ENCODE data around the gene VWA3B.
"Not testable (repeated sequence)": the region's sequence is repeated elsewhere in the genome, so short reads cannot be mapped to it uniquely, and the experiment has no call there.

The VWA3B gene

DNA sequence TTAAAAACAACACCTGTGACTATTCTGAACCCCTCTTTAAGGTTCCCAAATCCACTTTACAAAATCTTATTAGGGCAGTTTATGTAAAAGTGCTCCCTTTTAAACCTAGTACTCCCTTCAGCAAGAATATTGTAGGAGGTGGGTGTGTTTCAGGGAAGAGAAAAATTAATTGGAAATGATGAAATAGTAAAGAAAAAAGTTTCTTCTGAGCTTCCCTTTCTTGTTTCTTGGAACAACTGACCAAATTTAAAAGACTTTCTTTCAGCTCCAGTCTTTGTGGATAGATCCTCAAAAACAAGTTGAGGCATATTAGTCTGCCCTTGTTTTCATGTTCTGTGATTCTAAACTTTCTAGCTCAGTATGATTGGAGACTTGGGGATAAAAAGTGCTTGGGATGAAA lies 3.0 kb downstream of the VWA3B start:
- no peak for DNase-seq

DNA sequence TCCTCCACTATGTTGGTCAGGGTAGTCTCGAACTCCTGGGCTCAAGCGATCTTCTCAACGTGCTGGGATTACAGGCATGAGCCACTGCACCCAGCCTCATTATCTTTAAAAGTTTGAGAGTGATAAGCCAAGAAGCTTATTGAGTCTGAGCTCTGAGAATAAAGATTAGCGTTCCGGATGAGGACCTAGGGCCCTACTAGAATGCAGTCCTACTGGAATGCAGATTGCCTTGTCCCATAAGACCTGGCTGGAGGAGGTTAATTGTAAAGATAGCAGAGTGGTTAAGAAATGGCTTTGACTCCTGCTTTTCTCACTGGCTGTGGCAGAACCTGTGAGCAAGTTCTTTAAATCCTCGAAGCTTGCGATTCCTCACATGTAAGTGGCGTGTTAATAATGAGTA lies 4.0 kb downstream of the VWA3B start:
- no peak for DNase-seq

DNA sequence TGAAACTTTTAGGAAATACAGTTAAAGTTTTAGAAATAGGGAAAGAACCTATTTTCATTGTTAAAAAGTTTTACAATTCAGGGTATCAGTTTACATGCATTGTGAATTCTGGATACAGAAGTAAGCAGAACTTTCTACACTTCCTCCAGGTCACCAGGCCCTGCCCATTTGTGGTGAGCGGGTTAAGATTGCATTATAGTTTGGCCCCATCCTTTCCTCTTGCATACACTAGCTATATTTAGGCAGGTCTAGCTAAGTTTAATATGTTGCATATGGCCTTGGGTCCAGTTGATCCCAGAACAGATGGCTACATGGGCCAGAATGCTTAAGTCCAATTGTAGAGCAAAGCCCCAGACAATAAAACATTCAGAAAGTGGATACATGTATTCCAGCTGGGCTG lies 4.8 kb downstream of the VWA3B start:
- DNase-seq, result no peak

DNA sequence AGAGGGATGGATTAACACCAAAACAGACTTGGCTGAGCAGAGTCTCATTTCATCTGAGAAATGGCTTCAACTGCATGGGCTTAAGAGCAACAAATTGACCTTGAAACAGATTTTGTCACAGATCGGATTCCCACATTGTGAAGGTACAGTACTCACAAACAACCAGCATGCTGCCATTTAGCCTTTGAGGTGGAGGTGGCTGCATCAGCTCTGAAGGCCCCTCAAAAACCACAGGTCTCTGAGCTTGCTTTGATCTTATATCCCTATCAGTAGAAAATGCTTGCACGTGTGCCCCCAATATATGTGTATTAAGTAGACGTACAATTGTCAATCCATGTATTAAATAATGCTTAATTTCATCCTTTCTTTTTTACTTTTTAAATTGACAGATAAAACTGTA lies 6.2 kb downstream of the VWA3B start:
- DNase-seq, result no peak

DNA sequence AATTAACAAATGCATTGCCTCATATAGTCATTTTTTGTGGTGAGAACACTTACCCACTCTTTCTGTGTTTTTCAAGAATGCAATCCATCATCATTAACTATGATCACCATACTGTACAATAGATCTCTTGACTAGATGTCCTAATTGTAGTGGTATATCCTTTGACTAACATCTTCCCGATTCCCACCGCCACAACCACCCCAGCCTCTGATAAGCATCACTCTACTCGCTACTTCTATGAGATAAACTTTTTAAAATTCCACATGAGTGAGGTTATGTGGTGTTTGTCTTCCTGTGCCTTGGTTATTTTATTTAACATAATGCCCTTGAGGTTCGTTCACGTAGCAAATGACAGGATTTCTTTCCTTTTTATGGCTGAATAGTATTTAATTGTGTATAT lies 6.6 kb downstream of the VWA3B start:
- no peak for DNase-seq

DNA sequence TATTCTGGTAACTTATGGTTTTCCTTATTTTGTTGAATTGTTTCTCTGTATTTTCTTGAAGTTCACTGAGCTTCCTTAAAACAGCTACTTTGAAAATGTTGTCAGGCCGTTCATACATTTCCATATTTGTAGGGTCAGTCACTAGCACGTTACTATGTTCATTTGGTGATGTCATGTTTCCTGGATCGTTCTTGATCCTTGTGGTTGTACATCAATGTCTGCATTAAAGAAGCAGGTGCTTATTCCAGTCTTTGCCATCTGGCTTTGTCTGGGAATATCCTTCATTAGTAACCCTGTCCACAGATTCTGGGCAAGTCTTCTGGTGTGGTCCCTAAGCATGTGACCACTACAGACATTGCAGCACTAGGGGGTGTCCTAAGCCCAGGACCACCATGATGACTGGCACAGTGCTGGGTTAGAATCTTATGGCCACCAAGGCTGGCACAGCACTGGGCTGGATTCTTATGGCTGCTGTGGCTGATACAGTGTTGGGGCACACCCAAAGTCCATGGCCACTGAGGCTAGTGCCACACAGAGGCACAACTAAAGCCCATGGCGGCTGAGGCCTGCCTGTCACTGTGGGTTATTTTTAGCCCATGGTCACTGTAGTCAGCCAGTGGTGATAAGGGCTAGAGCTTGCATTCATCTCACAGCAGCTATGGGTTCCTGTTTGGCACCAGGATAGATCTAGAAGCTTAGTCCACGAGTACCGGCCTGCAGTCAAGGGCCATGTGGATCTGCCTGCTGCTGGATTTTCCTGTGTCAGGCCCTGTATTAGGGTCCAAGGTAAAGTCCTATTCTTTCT lies 13.2 kb downstream of the VWA3B start:
- DNase-seq, result no peak

DNA sequence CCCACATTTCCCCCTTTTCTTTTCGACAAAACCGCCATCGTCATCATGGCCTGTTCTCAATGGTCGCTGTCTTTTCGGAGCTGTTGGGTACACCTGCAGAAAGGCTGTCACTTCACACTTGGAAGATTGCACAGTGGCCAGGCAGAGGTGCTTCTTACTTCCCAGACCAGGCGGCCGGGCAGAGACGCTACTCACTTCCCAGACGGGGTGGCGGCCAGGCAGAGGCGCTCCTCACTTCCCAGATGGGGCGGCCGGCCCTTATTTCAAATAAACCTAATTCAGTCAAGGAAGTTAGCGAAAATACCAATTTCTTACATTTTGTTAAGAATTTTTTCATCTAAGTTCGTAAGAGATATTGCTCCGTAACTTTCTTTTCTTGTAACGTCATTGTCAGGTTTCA lies 15.3 kb downstream of the VWA3B start:
- not testable (repeated sequence) for DNase-seq

DNA sequence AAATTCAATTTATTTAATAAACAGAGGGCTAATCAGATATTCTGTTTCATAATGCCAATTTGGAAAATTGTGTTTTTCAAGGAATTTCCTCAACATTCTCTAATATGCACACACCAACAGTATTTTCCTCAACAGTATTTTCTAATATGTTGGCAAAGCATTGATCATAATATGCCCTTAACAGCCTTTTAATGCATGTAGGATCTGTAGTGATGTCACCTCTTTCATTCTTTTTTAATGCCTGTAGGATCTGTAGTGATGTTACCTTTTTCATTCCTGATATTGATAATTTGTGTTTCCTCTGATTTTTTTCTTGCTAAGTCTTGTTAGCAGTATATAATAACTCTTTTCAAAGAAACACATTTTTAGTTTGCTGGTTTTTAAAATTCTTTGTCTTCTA lies 15.9 kb downstream of the VWA3B start:
- no peak for DNase-seq

DNA sequence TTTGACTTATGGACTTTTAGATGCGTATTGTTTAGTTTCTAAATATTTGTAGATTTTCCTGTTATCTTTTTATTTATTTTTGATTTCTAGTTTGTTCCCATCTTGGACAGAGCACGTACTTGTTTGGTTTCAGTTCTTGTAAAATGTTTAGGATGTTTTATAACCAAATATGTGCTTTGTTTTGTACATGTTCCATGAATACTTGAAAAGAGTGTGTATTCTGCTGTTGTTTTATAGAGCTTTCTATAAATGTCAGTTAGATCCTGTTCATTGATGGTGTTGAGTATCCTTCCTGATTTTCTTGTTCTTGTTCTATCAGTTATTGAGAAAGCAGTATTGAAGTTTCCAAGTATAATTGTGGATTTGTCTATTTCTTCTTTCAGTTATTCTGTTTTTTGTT lies 21.1 kb downstream of the VWA3B start:
- no peak for DNase-seq

DNA sequence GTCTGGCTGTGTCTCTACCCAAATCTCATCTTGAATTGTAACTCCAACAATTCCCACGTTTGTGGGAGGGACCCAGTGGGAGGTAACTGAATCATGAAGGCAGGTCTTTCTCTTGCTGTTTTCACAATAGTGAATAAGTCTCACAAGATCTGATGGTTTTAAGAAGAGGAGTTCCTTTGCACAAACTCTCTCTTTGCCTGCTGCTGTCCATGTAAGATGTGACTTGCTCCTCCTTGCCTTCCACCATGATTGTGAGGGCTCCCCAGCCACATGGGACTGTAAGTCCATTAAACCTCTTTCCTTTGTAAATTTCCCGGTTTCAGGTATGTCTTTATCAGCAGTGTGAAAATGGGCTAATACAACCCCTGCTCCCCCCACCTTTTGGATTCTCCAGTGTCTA lies 23.8 kb downstream of the VWA3B start:
- DNase-seq, result no peak

DNA sequence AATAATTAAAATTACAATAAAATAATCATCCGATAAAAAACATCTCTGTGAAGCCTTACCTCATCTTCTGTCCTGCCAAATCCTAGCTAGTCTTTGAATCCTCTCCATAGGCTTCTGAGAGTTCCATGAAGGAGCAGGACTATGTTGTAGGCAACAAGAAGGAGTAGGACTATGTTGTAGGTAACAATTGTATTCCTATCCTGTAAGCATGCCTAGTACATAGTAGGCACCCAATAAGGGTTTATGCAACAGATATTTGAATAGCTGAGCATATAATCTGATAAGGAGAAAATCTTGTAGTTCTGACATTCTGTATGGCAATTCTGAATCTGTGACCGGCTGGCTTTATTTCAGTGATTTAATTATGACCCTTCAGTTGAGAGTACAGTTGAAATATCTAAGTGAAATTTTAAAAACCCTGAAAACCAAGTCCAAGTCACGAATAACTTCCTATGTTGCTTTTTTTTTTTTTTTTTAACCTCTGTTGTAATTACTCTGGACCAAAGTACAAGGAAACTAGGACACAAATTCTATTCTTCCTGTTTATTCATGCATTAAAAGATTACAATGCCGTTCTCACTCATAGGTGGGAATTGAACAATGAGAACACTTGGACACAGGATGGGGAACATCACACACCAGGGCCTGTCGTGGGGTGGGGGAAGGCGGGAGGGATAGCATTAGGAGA lies 27.8 kb downstream of the VWA3B start:
- DNase-seq, result no peak

DNA sequence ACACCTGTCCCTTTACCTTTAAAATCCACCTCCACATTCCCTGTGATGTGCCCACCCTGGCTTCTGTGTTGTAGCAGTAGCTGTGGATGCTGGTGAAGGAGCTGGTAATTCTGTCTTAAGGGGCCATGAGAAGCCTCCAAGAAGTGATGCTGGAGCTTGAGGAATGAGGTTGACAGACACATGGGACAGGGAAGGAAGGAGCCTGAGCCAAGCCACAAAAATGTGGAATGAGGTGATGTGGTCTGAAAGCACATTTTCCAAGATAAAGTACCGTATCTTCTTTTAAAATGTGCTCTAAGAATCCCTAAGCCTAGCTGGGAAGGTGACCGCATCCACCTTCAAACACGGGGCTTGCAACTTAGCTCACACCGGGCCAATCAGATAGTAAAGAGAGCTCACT lies 31.2 kb downstream of the VWA3B start:
- DNase-seq, result no peak

DNA sequence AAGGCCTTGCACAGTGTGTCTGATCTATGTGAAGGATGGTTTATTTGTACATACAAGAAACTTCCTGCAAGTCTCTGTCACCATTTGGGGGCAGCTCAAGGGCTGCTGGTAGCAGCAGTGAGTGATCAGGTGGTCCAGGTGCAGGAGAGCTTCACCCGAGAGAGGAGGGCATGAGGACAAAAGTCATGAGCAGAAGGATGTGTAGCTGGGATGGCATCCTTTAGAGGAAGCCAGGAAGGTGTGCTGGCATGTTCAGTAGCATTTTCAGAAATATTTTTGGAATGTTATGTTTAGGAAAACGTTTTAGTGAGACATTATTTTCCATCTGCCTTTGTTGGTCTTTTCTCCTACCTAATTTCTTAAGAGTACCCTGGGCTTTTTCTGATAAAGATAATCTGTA lies 31.9 kb downstream of the VWA3B start:
- DNase-seq, result no peak

DNA sequence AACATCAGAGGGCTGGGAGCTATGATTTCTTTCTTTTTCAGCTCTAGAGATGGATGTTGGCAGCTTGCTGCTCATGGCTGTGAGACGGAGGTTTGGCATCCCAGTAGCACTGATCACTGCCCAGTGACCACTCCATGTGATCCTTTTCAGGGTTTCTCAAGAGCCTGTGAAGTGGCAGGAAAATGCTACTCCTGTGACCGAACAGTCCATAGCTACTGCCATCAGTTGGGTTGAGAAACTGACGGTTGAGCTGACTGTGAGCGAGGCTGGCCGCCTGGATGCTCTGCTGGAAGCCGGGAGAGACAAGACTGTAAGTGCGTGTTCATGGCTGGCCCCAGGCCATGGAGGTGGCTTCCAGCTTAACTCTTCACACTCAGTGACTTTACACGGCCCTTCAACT lies 34.2 kb downstream of the VWA3B start:
- no peak for DNase-seq

DNA sequence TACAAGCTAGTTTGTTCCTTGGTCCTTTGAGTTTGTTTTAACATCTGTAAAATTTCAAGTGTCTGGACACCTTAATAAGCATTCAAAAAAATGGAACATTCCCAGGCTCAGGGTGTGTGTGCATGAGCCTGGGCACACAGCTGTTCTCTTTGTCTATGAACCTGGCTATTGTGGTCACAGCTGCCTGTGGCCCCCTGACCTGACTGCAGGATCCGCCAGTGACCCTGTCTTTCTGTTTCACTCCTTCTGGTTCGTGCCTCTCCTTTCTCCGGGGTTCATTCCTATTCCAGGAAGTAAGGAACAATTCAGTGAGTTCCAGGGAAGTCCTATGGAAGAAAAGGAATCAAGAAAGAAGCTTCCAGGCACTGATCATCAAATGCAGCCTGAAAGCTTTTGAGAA lies 35.6 kb downstream of the VWA3B start:
- DNase-seq, result no peak

DNA sequence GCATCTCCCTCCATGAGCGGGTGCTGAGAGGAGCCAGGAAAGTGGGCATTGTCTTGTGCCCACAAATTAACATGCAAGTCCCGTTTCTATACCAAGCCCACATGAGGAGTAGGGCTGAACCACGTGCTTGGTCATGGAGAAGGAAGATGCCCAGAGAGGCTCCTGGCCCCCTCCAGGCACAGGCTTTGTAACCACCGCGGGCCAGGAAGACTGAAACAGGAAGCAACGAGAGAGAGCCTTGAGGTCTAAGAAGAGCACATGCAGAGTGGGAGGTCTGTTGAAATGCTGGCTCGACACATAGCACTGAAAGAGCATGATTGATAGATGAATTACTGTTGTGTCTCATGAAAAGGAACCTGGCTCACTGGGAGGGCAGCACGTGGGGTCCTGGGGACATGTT lies 36.3 kb downstream of the VWA3B start:
- DNase-seq, result no peak

DNA sequence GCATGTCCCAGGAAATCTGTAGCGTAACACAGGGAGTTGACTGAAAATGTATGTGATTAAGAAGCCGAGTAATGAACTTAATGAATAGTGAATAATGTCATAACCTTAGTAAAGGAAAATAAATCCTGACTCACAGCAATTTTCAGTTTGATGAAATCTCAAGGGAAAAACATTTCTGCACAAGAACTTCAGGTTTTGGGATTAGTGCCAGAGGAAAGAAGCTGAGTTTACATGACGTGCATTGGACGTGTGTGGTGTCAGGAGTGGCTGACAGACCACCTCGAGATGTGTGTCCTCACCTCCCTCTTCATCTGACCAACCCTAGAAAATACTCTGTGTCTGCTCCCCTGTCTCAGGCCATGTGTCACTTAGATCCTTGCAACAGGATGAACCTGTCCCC lies 39.1 kb downstream of the VWA3B start:
- no peak for DNase-seq

DNA sequence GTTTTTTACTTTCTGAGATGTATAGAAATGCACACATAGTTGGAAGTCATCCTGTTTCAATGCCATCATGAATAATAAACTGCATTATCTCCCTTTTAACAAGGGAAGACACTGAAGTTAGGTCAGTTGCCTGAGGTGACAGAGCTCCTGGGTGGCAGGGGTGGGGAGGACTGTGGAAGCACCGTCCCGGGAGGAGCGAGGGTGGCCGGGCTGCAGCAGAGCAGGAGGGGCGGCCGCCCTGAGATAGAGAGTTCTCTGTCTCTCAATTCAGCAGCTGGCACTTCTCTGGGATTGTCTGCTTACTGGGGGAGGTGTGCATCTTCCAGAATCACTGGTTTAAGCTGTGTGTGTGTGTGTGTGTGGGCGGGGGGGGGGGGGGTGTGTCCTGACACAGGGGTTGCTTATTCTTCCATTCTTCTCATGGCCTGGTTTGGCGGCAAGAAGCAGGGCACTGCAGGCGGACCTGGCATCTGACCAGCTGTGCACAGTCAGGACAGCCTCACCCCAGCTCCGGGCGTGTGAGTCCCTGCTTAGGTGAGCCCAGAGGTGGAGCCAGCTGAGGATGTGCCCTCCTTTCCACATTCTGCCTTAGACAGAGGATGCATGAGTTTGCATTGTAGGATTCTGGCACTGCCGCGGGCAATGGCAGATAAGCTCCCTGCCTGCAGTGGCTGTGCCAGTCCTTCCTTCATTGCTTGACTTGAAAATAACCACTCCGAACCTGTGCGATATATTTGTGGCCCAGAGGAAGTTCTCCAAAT lies 40.4 kb downstream of the VWA3B start:
- no peak for DNase-seq

DNA sequence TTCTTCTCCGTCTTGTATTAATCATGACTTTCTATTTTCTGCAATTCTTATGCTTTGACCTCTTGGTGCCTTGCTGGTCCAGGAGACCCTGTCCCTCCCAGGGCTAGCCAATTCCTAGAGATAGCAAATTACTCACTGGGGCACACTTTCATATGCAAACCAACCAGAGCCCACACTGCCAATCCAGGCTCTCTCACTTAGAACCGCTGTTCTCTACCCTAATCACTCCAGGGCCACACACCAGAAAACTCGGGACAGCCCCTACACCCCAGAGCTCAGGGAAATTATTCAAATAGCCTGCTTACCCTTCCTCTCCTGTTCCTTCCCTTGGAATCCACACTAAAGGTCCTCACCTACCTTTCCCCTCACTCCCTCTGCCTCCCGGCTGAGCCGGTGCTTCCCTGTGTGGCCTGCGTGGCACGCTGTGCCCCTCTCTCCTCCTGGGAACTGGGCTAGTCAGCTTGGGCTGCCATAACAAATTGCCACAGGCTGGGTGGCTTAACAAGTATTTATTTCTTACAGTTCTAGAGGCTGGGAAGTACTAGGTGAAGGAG lies 41.7 kb downstream of the VWA3B start:
- DNase-seq, result no peak

DNA sequence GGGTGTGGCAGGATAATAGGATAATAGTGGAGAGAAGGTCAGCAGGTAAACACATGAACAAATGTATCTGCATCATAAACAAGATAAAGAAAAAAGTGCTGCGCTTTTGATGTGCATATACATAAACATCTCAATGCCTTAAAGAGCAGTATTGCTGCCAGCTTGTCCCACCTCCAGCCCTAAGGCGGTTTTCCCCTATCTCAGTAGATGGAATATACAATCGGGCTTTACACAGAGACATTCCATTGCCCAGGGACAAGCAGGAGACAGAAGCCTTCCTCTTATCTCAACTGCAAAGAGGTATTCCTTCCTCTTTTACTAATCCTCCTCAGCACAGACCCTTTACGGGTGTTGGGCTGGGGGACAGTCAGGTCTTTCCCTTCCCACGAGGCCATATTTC lies 43.1 kb downstream of the VWA3B start:
- not testable (repeated sequence) for DNase-seq

DNA sequence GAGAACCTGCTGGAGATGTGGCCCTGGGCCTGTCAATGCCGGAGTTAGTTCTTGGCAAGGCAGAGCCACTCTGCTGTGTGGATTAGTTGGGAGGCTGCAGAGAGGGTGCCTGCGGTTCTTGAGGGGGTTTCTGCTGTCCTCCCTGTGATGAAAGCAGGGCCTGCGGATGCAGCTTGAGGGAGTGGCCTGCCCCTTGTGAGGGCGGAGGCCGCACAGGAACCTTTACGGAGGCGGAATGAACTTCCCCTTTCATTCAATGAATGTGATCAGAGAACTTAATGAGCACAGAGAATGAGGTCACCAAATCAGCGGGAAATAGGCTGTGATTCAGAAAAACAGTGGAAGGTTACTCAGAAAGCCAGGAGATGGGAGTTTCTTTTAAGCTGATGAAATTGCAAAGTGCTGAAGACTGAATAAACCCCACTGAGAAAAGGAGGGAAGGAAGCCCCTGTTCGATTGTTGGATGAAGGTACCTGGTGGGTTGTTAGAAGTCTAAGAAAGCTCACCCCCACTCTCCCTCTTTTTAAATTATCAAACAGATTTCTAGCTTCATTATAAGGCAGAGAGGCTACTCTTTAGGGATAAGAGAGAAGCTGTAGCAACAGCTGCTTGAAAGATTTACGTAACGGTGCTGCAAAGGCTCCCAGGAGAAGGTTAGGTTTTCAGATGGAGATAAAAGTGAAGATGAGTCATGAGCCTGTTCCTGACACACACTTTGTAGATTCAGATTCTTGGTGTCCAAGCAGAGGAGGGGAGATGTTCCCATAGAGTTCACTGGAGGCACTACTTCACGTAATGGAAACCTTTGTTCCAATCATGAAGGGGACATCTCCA lies 47.4 kb downstream of the VWA3B start:
- DNase-seq, result no peak

DNA sequence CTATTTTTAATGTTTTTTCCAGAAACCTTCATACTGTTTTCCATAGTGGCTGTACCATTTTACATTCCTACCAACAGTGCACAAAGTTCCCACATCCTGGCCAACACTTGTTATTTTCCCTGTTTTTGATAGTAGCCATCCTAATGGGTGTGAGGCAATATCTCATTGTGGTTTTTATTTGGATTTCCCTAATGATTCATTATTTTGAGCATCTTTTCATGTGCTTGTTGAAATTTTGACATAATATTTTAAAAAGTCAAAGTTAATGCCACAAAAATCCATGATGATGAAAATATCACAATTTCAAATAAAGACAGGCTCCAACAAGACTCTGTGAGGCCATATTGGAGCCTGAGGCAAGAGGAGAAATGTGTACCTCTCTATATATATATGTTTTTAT lies 50.2 kb downstream of the VWA3B start:
- DNase-seq, result no peak

DNA sequence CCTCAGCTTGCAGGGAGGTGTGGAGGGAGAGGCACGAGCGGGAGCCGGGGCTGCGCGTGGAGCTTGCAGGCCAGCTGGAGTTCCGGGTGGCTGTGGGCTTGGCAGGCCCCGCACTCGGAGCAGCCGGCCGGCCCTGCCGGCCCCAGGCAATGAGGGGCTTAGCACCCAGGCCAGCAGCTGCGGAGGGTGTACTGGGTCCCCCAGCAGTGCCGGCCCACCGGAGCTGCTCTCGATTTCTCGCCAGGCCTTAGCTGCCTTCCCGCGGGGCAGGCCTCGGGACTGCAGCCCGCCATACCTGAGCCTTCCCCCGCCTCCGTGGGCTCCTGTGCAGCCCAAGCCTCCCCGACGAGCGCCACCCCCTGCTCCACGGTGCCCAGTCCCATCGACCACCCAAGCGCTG lies 52.0 kb downstream of the VWA3B start:
- not testable (repeated sequence) for DNase-seq
